Naive thymus-derived CD8-positive, alpha-beta T cell (primary cell): Measurements from ENCODE around the gene ARHGAP8. TPM values are rescaled to one million over a fixed set of nuclear protein-coding genes. Genes with fewer than 3 reads are reported as not detected.

Experiments
- ATAC-seq, 2 donors: fragments of 150-1000 bp; cut with Tn5 transposase in 1 of 2; sonication (Bioruptor Pico), chemical (Tn5 transposase) in 1 of 2; 1 replicate in 1 of 2; 2 replicates in 1 of 2; pipeline ENCODE4 v1.10.0; 2021; ENCODE audit warnings: mild to moderate bottlenecking in 2 of 2, moderate library complexity in 2 of 2
- POLR2A ChIA-PET: fragments of 350-600 bp; sonication (Branson Sonifier 250); formaldehyde crosslinking; loops from one replicate; lab custom pipeline; 2021; ENCODE audit warnings: antibody characterized with exemption; lab: Charles Lee
- DNase-seq, 10 donors: peaks; one replicate each; pipeline versions ENCODE4 v3.0.0 to v3.0.0-alpha.2; 2020 to 2022
- H3K27ac Mint-ChIP-seq, 10 donors: one replicate each; pipeline ENCODE4 v1.8.0; 2020 to 2022; ENCODE audit warnings: mild to moderate bottlenecking in 10 of 10, mixed read lengths in 10 of 10, moderate library complexity in 4 of 10, inconsistent platforms in 1 of 10
- H3K27me3 Mint-ChIP-seq, 5 donors: one replicate each; pipeline ENCODE4 v1.8.0; 2021 to 2022; ENCODE audit warnings: mixed read lengths in 5 of 5
- H3K36me3 Mint-ChIP-seq, 3 donors: one replicate each; pipeline ENCODE4 v1.8.0; 2020 to 2022; ENCODE audit warnings: mixed read lengths in 3 of 3, mild to moderate bottlenecking in 2 of 3, inconsistent platforms in 1 of 3
- H3K4me1 Mint-ChIP-seq, 4 donors: one replicate each; pipeline ENCODE4 v1.8.0; 2021 to 2022; ENCODE audit warnings: mixed read lengths in 4 of 4
- H3K4me3 Mint-ChIP-seq, 10 donors: one replicate each; pipeline ENCODE4 v1.8.0; 2020 to 2022; ENCODE audit warnings: mild to moderate bottlenecking in 10 of 10, mixed read lengths in 10 of 10, moderate library complexity in 6 of 10, inconsistent platforms in 1 of 10
- H3K9me3 Mint-ChIP-seq, 9 donors: one replicate each; pipeline ENCODE4 v1.8.0; 2020 to 2022; ENCODE audit warnings: mixed read lengths in 9 of 9, mild to moderate bottlenecking in 3 of 9, inconsistent platforms in 1 of 9, moderate library complexity in 1 of 9
- polyA plus RNA-seq, 3 donors: library from polyadenylated mRNA; unstranded; fragments of 300-500 nt; fragmentation: Illumina TruSeq; gene quantifications; one replicate each; pipeline ENCODE4 v1.2.3, GENCODE V29; 2021
- total RNA-seq, 8 experiments: library from RNA in 2 of 8; stranded (reverse) in 2 of 8; gene quantifications; one replicate each; pipeline ENCODE4 v1.2.3 and lab custom pipeline; 2021 to 2026

Gene ARHGAP8
- total and polyA plus RNA-seq, 5 experiments from 2014 or later, result 0.19 to 4.8 (median 2.5) TPM; not detected in 2

GRCh38 chr22:44760476-44760875 lies 8.1 kb downstream of the ARHGAP8 start:
- peaks cover 9 to 37% (median 25%) of the 10 kb centered on the region in 5 donors for H3K27me3 Mint-ChIP-seq

GRCh38 chr22:44761025-44761424 lies 8.7 kb downstream of the ARHGAP8 start:
- Mint-ChIP-seq H3K4me3 (no peak overlapping the region), H3K27ac (no peak overlapping the region), H3K9me3 (peaks cover 0 to 11% (median 5%) of the 10 kb centered on the region in 9 donors), H3K36me3 (peaks cover 0 to 5% (median 3%) of the 10 kb centered on the region in 3 donors), H3K4me1 (peaks cover 0 to 2% (median 0%) of the 10 kb centered on the region in 4 donors), H3K27me3 (peaks cover 5 to 31% (median 20%) of the 10 kb centered on the region in 5 donors)
- ATAC-seq, result no peak
- POLR2A ChIA-PET, result no interaction called here
- no peak for DNase-seq

More at GRCh38 chr22:44760476-44760875, 8.1 kb downstream of the ARHGAP8 start:
- Mint-ChIP-seq H3K4me1 (peaks cover 0 to 2% (median 0%) of the 10 kb centered on the region in 4 donors), H3K36me3 (peaks cover 0 to 5% (median 3%) of the 10 kb centered on the region in 3 donors), H3K27ac (no peak overlapping the region), H3K9me3 (peaks cover 0 to 11% (median 5%) of the 10 kb centered on the region in 9 donors), H3K4me3 (no peak overlapping the region)
- no peak for ATAC-seq
- no peak for DNase-seq
- POLR2A ChIA-PET, result no interaction called here

DNA sequence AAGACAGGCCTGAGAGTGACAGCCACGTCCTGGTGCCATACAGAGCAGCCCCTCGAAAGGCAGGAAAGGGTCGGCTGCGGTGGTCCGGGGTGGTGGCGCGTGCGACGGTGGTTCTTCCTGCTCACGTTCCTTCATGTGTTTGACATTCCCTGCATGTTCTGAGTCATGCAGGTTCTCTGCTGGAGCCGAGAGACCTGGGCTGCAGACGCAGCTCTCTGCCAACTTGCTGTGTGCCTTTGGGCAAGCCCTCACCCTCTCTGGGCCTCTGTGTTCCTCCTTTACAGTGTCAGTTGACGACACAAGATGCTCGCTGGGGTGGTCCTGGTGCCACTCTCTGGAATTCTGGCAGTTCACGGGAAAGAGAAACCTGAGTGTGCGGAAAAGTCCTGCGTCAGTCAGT lies 12.0 kb downstream of the ARHGAP8 start:
- H3K4me1 Mint-ChIP-seq, result no peaks in the 10 kb centered on the region
- peaks cover 0 to 12% (median 0%) of the 10 kb centered on the region in 5 donors for H3K27me3 Mint-ChIP-seq
- no peak for DNase-seq
- H3K27ac Mint-ChIP-seq, result no peak overlapping the region
- no peak overlapping the region for H3K4me3 Mint-ChIP-seq
- peaks cover 0 to 5% (median 3%) of the 10 kb centered on the region in 3 donors for H3K36me3 Mint-ChIP-seq
- POLR2A ChIA-PET, result no interaction called here
- ATAC-seq, result no peak
- H3K9me3 Mint-ChIP-seq, result peaks cover 0 to 11% (median 5%) of the 10 kb centered on the region in 9 donors

- peaks cover 0 to 11% (median 5%) of the 10 kb centered on the region in 9 donors for H3K9me3 Mint-ChIP-seq
These were observed 12.6 kb downstream of the ARHGAP8 start for GRCh38 chr22:44764974-44765373.

GRCh38 chr22:44765571-44766285 lies 13.4 kb downstream of the ARHGAP8 start:
- no peak overlapping the region for H3K4me3 Mint-ChIP-seq
- H3K27ac Mint-ChIP-seq, result no peak overlapping the region
- H3K36me3 Mint-ChIP-seq, result peaks cover 0 to 5% (median 3%) of the 10 kb centered on the region in 3 donors
- DNase-seq, result no peak
- POLR2A ChIA-PET, result no interaction called here
- no peak for ATAC-seq
- H3K4me1 Mint-ChIP-seq, result no peaks in the 10 kb centered on the region
- H3K9me3 Mint-ChIP-seq, result peaks cover 0 to 11% (median 5%) of the 10 kb centered on the region in 9 donors
- H3K27me3 Mint-ChIP-seq, result peaks cover 0 to 12% (median 0%) of the 10 kb centered on the region in 5 donors

More at GRCh38 chr22:44764974-44765373, 12.6 kb downstream of the ARHGAP8 start:
- DNase-seq (no peak), ATAC-seq (no peak)
- Mint-ChIP-seq H3K4me3 (no peak overlapping the region), H3K4me1 (no peaks in the 10 kb centered on the region), H3K27me3 (peaks cover 0 to 12% (median 0%) of the 10 kb centered on the region in 5 donors), H3K36me3 (peaks cover 0 to 5% (median 3%) of the 10 kb centered on the region in 3 donors), H3K27ac (no peak overlapping the region)
- POLR2A ChIA-PET, result no interaction called here

- Mint-ChIP-seq H3K27me3 (peaks cover 0 to 6% (median 2%) of the 10 kb centered on the region in 5 donors), H3K4me1 (no peaks in the 10 kb centered on the region), H3K9me3 (peaks cover 0 to 22% (median 15%) of the 10 kb centered on the region in 9 donors), H3K27ac (no peak overlapping the region), H3K4me3 (no peak overlapping the region), H3K36me3 (peaks cover 0 to 12% (median 12%) of the 10 kb centered on the region in 3 donors)
- POLR2A ChIA-PET, result no interaction called here
- DNase-seq, result no peak
- no peak for ATAC-seq
These were observed 20.7 kb downstream of the ARHGAP8 start for GRCh38 chr22:44773082-44773481.

DNA sequence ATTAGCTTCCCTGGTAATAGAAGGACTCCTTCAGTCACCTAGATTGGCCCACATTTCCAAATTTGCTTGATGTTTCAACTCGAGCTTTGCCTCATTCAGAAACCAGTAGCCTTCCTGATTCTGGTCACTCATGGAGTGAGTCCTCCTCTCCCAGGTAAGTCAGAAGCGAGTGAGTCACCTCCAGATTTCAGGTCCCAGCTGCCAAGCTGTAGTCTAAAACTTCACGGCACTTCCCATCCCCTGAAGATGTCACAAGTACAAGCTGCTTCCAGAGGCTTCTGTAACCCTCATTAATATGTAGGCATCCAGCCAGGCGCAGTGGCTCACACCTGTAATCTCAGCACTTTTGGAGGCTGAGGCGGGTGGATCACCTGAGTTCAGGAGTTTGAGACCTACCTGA lies 23.5 kb downstream of the ARHGAP8 start:
- ATAC-seq (no peak), DNase-seq (no peak)
- POLR2A ChIA-PET, result no interaction called here
- Mint-ChIP-seq H3K9me3 (peaks cover 0 to 22% (median 15%) of the 10 kb centered on the region in 9 donors), H3K27me3 (peaks cover 0 to 8% (median 2%) of the 10 kb centered on the region in 5 donors), H3K27ac (no peak overlapping the region), H3K36me3 (peaks cover 0 to 12% (median 12%) of the 10 kb centered on the region in 3 donors), H3K4me3 (no peak overlapping the region), H3K4me1 (no peaks in the 10 kb centered on the region)

DNA sequence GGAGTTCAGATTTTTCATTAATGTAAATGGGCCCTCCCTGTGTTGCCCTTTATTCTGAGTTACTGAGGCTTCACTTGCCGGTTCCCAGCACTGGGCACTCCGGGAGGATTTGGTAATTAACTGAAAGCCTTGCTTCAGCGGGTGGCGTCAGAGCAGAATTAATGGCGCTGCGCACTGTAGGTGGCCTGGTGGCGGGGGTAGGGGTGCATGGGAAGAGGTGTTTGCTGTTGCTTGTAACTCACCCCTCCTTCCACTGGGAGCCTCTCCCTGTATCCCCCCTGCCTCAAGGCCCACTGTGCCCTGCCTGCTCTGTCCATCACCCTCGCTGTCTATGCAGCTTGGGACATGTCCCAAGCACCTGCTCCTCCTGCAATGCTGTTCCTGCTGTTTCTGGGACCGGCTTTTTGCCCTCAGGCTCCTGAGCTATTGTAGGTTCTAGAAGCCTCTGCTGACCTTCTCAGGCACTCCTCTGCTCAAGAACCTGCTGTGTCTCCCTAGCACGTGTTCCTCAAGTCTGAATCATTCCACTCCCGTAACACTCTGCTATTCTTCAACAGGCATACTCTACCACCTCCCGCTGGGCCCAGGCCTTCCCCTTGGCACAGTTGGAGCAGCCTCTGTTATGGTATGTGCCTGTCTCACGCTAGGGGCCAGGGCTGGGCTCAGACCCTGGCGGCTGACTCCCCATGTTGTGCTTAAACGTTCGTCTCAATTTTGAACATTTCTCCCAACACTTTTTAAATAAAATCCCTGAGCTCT lies 24.4 kb downstream of the ARHGAP8 start:
- Mint-ChIP-seq H3K4me3 (no peak overlapping the region), H3K27ac (peak overlapping the region in 1 of 10 donors; percentile 77)
- POLR2A ChIA-PET, result no interaction called here

GRCh38 chr22:44777364-44777755 lies 25.0 kb downstream of the ARHGAP8 start:
- Mint-ChIP-seq H3K9me3 (peaks cover 0 to 20% (median 11%) of the 10 kb centered on the region in 9 donors), H3K4me3 (no peak overlapping the region), H3K27me3 (peaks cover 0 to 6% (median 2%) of the 10 kb centered on the region in 5 donors), H3K36me3 (peaks cover 0 to 12% (median 11%) of the 10 kb centered on the region in 3 donors), H3K4me1 (no peaks in the 10 kb centered on the region), H3K27ac (no peak overlapping the region)
- no peak for ATAC-seq
- POLR2A ChIA-PET, result no interaction called here
- no peak for DNase-seq

More for the DNA sequence above, 24.4 kb downstream of the ARHGAP8 start:
- H3K36me3 Mint-ChIP-seq, result peaks cover 0 to 12% (median 12%) of the 10 kb centered on the region in 3 donors
- no peak for DNase-seq
- no peak for ATAC-seq
- peaks cover 0 to 21% (median 15%) of the 10 kb centered on the region in 9 donors for H3K9me3 Mint-ChIP-seq
- H3K27me3 Mint-ChIP-seq, result peaks cover 0 to 7% (median 2%) of the 10 kb centered on the region in 5 donors
- no peaks in the 10 kb centered on the region for H3K4me1 Mint-ChIP-seq

DNA sequence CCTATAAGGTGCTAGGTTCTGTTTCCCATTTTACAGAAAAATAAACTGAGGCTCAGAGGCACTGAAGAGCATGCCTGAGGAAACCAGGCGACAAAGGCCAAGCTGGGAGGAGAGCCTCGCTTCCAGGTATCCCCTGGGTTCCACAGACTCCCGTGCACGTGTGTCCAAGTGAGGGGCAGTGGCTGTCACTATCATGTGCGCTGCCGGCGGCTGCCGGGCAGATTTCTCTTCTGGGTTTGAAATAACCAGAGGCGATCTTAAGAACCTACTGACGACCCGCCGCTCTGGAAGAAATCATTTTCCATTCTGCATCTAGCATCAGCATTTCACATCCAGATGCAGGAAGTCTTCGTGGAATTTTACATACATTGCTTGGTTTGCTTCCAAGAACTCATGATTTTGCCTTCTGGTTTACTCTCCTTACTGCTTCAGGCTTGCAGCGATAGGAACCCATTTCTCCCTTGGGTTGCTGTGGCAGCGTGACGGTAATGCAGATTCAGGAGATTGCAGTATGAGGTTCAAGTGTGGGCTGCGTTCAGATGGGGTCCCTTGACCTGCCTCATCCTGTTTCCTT lies 28.6 kb downstream of the ARHGAP8 start:
- POLR2A ChIA-PET, result no interaction called here
- H3K4me1 Mint-ChIP-seq, result peaks cover 0 to 2% (median 0%) of the 10 kb centered on the region in 4 donors
- no peak overlapping the region for H3K27ac Mint-ChIP-seq
- H3K36me3 Mint-ChIP-seq, result no peaks in the 10 kb centered on the region
- H3K27me3 Mint-ChIP-seq, result peaks cover 2 to 16% (median 9%) of the 10 kb centered on the region in 5 donors
- ATAC-seq (no peak), DNase-seq (no peak)
- no peaks in the 10 kb centered on the region for H3K9me3 Mint-ChIP-seq
- no peak overlapping the region for H3K4me3 Mint-ChIP-seq

GRCh38 chr22:44782363-44782963 lies 30.1 kb downstream of the ARHGAP8 start:
- H3K4me3 Mint-ChIP-seq, result no peak overlapping the region

GRCh38 chr22:44783091-44783490 lies 30.7 kb downstream of the ARHGAP8 start:
- no peaks in the 10 kb centered on the region for H3K36me3 Mint-ChIP-seq
- DNase-seq, result no peak

More at GRCh38 chr22:44782363-44782963, 30.1 kb downstream of the ARHGAP8 start:
- no peak for DNase-seq
- peaks cover 0 to 2% (median 0%) of the 10 kb centered on the region in 4 donors for H3K4me1 Mint-ChIP-seq
- peak overlapping the region in 1 of 10 donors; percentile 15 for H3K27ac Mint-ChIP-seq
- peaks cover 2 to 16% (median 9%) of the 10 kb centered on the region in 5 donors for H3K27me3 Mint-ChIP-seq
- no peak for ATAC-seq
- no peaks in the 10 kb centered on the region for H3K36me3 Mint-ChIP-seq
- no peaks in the 10 kb centered on the region for H3K9me3 Mint-ChIP-seq
- POLR2A ChIA-PET, result no interaction called here

More at GRCh38 chr22:44783091-44783490, 30.7 kb downstream of the ARHGAP8 start:
- POLR2A ChIA-PET, result no interaction called here
- Mint-ChIP-seq H3K27ac (no peak overlapping the region), H3K4me1 (peaks cover 0 to 2% (median 0%) of the 10 kb centered on the region in 4 donors), H3K4me3 (no peak overlapping the region), H3K27me3 (peaks cover 2 to 16% (median 9%) of the 10 kb centered on the region in 5 donors), H3K9me3 (no peaks in the 10 kb centered on the region)
- ATAC-seq, result no peak
